Memory B cell (primary cell): Measurements from ENCODE around the gene NUP210L.
A peak's percentile ranks its signal among the peaks of the same experiment; 100 is the strongest.

Experiments
- ATAC-seq: fragments of 150-1000 bp; cut with Tn5 transposase; 2 replicates; pipeline ENCODE4 v1.10.0; 2021; ENCODE audit warnings: low read depth, mild to moderate bottlenecking, moderate library complexity
- DNase-seq, 2 donors: peaks; one replicate each; pipeline ENCODE4 v3.0.0; 2022; ENCODE audit warnings: low spot score in 2 of 2
- H3K27ac Mint-ChIP-seq: one replicate; pipeline ENCODE4 v1.8.0; 2022; ENCODE audit warnings: mild to moderate bottlenecking, moderate library complexity, mixed read lengths
- H3K27me3 Mint-ChIP-seq: one replicate; pipeline ENCODE4 v1.8.0; 2022; ENCODE audit warnings: mixed read lengths
- H3K36me3 Mint-ChIP-seq: one replicate; pipeline ENCODE4 v1.8.0; 2022; ENCODE audit warnings: mild to moderate bottlenecking, mixed read lengths
- H3K4me1 Mint-ChIP-seq: one replicate; pipeline ENCODE4 v1.8.0; 2022; ENCODE audit warnings: mixed read lengths
- H3K4me3 Mint-ChIP-seq: one replicate; pipeline ENCODE4 v1.8.0; 2022; ENCODE audit warnings: mild to moderate bottlenecking, moderate library complexity, mixed read lengths
- H3K9me3 Mint-ChIP-seq: one replicate; pipeline ENCODE4 v1.8.0; 2022; ENCODE audit warnings: mixed read lengths

The NUP210L gene

GRCh38 chr1:153967107-153967999 lies 187.5 kb downstream of the NUP210L start, which contains the start of gene CREB3L4:
CREB3L4 (plus strand) TSS chr1:153967902; CDS start chr1:153968526, 624 bp downstream.
- H3K4me1 Mint-ChIP-seq: peaks cover 38% of the 10 kb centered on the region
- DNase-seq: peak; percentile 70 to 79
- H3K4me3 Mint-ChIP-seq: peak within 1 kb of the TSS; percentile 98
- H3K27me3 Mint-ChIP-seq: no peaks in the 10 kb centered on the region
- no peaks in the 10 kb centered on the region for H3K9me3 Mint-ChIP-seq
- no peaks in the 10 kb centered on the region for H3K36me3 Mint-ChIP-seq
- ATAC-seq: peak; percentile 86
- H3K27ac Mint-ChIP-seq: peak within 1 kb of the TSS; percentile 96

DNA sequence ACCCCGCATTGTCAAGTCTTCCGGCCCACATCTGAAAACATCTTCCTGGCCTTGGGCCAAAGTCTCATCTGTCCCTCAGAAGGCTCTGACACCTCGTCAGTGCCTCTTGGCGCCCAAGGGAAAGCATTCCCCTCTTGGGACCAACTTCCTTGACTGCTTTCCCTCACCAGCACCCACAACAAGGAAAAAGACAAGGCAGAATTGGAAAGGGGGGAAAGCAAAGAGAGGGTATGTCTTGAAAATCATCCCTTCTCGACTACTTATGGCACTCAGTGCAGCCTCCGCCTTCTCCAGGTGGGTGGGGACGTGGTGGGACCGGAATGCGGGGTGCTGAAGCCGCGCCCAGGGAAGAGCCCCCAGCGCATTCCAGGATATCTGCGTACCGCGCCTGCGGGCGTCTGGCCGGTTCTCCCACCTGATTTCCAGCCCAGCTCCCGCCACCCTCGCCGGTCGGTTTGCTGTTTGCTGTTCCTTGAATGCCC lies 191.0 kb downstream of the NUP210L start:
- Mint-ChIP-seq H3K36me3 (peaks cover 2% of the 10 kb centered on the region), H3K4me3 (peak overlapping the region; percentile 85), H3K4me1 (peaks cover 44% of the 10 kb centered on the region), H3K27me3 (no peaks in the 10 kb centered on the region), H3K27ac (peak overlapping the region; percentile 86), H3K9me3 (no peaks in the 10 kb centered on the region)
- ATAC-seq (no peak), DNase-seq (no peak)

DNA sequence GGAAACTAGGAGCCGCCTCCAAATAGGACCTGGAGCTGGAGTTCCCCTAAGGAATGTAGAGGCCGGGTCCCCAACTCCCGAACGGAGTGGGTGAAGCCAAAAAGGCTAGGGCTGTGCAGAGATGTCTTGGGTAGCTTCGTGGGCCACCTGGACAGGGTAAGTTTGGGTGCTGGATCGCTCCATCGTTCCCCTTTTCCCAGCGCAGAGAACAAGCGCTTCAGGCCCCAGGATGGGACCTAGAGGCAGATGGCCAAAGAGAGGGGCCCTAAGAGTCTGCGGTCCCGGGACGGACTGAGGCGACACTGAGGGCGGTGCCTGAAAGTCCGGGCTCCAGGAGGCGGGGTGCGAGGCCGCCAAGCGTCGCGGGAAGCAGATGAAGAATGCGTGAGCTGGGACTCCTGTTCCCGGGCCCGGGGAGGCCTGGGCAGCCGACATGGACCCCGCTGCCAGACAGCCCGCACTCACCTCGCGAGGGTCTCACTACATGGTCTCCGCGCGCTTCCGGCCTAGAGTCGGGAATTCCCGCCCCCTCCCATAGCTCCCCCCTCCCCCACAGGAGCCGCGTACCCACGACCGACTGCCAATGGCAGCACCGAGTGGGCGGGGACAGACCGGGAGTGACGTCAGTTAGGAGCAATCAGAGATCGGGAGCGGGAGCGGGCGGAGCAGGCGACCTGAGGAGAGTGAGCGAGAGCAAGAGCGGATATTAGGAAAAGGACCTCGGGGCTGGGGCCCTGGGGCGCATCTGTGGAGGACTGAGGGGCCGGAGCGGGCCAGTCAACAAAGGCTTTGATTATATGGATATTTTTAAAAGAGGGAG lies 191.6 kb downstream of the NUP210L start, which contains the start of gene SLC39A1:
SLC39A1 (minus strand) TSS at position 508 of the 820 bp plus-strand sequence. CDS start 822 bp downstream, outside the sequence.
- Mint-ChIP-seq H3K36me3 (peaks cover 2% of the 10 kb centered on the region), H3K27me3 (no peaks in the 10 kb centered on the region), H3K4me3 (peak within 1 kb of the TSS; percentile 85), H3K4me1 (peaks cover 42% of the 10 kb centered on the region), H3K9me3 (no peaks in the 10 kb centered on the region), H3K27ac (peak within 1 kb of the TSS; percentile 86)
- ATAC-seq (peak; percentile 40), DNase-seq (peak; percentile 87 to 89)

GRCh38 chr1:153962088-153963029 lies 192.5 kb downstream of the NUP210L start:
- H3K27ac Mint-ChIP-seq: peak overlapping the region; percentile 86
- ATAC-seq (no peak), DNase-seq (no peak)
- peaks cover 38% of the 10 kb centered on the region for H3K4me1 Mint-ChIP-seq
- H3K4me3 Mint-ChIP-seq: peak overlapping the region; percentile 85
- H3K9me3 Mint-ChIP-seq: no peaks in the 10 kb centered on the region
- H3K36me3 Mint-ChIP-seq: peaks cover 2% of the 10 kb centered on the region
- no peaks in the 10 kb centered on the region for H3K27me3 Mint-ChIP-seq

DNA sequence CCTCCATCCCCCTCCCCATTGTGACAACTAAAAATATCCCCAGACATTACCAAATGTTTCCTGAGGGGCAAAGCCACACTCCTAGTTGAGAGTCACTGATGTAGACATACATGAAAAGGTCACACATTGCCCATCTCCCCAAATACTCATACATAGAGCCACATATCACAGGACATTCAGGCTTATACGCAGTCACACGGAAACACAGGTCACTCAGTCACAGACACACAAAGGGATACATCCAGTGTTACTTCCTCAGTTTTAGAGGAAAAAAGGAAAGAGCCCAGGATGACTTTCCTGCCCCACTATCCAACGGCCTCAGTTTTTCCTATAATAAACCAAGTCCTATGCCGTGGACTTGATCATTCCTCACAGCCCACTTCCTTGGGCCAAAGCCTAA lies 193.5 kb downstream of the NUP210L start:
- DNase-seq: no peak
- Mint-ChIP-seq H3K9me3 (no peaks in the 10 kb centered on the region), H3K36me3 (peaks cover 2% of the 10 kb centered on the region), H3K27me3 (no peaks in the 10 kb centered on the region), H3K4me3 (peak overlapping the region; percentile 21), H3K4me1 (peaks cover 44% of the 10 kb centered on the region), H3K27ac (no peak overlapping the region)
- no peak for ATAC-seq

- H3K4me1 Mint-ChIP-seq: peaks cover 43% of the 10 kb centered on the region
- H3K27ac Mint-ChIP-seq: no peak overlapping the region
- ATAC-seq: no peak
- no peaks in the 10 kb centered on the region for H3K9me3 Mint-ChIP-seq
- peaks cover 2% of the 10 kb centered on the region for H3K36me3 Mint-ChIP-seq
- no peak for DNase-seq
- no peak overlapping the region for H3K4me3 Mint-ChIP-seq
- no peaks in the 10 kb centered on the region for H3K27me3 Mint-ChIP-seq
Measured at GRCh38 chr1:153960206-153960605, 194.7 kb downstream of the NUP210L start.

DNA sequence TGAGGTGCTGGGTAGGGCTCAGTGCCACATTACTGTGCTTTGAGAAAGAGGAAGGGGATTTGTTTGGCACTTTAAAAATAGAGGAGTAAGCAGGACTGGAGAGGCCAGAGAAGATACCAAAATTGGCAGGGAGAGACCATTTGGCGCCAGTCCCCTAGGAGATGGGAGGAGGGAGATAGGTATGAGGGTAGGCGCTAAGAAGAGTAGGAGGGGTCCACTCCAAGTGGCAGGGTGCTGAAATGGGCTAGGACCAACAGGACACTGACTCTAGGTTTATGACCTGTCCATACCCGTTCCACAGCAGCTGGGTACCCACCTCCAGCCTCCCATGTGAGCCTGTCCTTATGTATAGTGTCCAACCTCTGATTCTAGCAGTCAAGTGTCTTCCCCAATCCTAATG lies 195.4 kb downstream of the NUP210L start:
- ATAC-seq: no peak
- H3K27me3 Mint-ChIP-seq: no peaks in the 10 kb centered on the region
- peak overlapping the region; percentile 15 for H3K4me3 Mint-ChIP-seq
- H3K4me1 Mint-ChIP-seq: peaks cover 43% of the 10 kb centered on the region
- no peak overlapping the region for H3K27ac Mint-ChIP-seq
- peaks cover 2% of the 10 kb centered on the region for H3K36me3 Mint-ChIP-seq
- H3K9me3 Mint-ChIP-seq: no peaks in the 10 kb centered on the region
- no peak for DNase-seq

DNA sequence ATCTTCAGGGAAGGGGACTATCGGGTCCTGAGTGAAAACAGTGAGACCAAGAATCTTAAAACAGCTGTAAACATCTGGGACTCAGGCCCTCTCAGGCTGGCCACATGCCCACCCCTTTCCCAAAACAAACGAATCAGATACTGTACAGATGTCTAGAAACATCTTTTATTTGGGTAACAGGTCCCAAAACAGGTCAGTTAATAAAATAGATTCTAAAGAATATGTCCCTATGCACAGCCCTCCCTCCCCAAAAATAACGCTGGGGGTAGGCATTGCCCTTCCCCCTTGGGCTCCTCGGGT lies 196.0 kb downstream of the NUP210L start:
- DNase-seq: no peak

GRCh38 chr1:153958111-153958960 lies 196.5 kb downstream of the NUP210L start, which contains the start of gene CRTC2:
CRTC2 (minus strand) TSS chr1:153958612; CDS start chr1:153958497, 115 bp downstream.
- Mint-ChIP-seq H3K36me3 (peaks cover 9% of the 10 kb centered on the region), H3K27me3 (no peaks in the 10 kb centered on the region), H3K27ac (peak within 1 kb of the TSS; percentile 89), H3K9me3 (no peaks in the 10 kb centered on the region), H3K4me1 (peaks cover 41% of the 10 kb centered on the region), H3K4me3 (peak within 1 kb of the TSS; percentile 92)
- DNase-seq (peak; percentile 91 to 96), ATAC-seq (peak; percentile 87)

More for the DNA sequence above, 196.0 kb downstream of the NUP210L start:
- ATAC-seq: no peak
- Mint-ChIP-seq H3K4me3 (peak overlapping the region; percentile 92), H3K27ac (peak overlapping the region; percentile 89), H3K9me3 (no peaks in the 10 kb centered on the region), H3K27me3 (no peaks in the 10 kb centered on the region), H3K36me3 (peaks cover 8% of the 10 kb centered on the region), H3K4me1 (peaks cover 45% of the 10 kb centered on the region)

GRCh38 chr1:153957744-153958110 lies 197.1 kb downstream of the NUP210L start:
- no peaks in the 10 kb centered on the region for H3K27me3 Mint-ChIP-seq
- H3K4me3 Mint-ChIP-seq: peak overlapping the region; percentile 92
- DNase-seq (peak; percentile 33 to 62), ATAC-seq (peak; percentile 28)
- H3K4me1 Mint-ChIP-seq: peaks cover 40% of the 10 kb centered on the region
- no peaks in the 10 kb centered on the region for H3K9me3 Mint-ChIP-seq
- peaks cover 12% of the 10 kb centered on the region for H3K36me3 Mint-ChIP-seq
- H3K27ac Mint-ChIP-seq: peak overlapping the region; percentile 89

DNA sequence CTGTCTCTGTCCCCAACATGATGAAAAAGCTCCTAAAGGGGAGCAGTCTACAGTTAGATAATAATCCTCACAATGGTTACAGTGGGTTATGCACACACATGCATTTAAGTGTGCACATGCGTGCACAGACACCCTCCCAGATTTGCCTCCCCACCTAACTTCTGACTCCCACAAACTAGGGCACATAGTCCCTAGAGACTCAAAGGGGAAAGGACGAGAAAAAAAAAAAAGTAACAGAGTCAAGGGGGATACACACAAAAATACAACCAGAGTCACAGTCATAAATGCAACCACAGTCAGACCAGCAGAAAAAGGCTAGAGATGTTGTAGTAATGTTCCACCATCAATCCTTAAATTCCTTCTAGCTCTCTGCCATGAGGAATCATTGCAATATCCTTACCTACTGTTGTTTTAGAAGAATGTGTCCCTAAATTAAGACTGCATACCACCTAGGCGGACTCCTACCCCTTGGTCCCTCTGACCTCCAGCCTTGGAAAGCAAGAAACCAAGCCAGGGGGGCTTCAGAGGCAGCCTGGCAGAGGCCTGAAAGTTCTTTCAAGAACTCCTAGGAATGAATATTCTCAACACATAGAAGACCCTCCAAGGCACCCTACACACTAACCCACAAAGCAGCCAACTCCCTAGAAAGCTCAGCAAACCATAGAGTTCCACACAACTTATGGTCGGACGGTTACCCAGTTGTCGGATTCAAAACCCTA lies 197.7 kb downstream of the NUP210L start:
- Mint-ChIP-seq H3K36me3 (peaks cover 16% of the 10 kb centered on the region), H3K4me3 (peak overlapping the region; percentile 92), H3K27me3 (no peaks in the 10 kb centered on the region), H3K9me3 (no peaks in the 10 kb centered on the region), H3K27ac (peak overlapping the region; percentile 89), H3K4me1 (peaks cover 38% of the 10 kb centered on the region)
- ATAC-seq: no peak
- DNase-seq: no peak

DNA sequence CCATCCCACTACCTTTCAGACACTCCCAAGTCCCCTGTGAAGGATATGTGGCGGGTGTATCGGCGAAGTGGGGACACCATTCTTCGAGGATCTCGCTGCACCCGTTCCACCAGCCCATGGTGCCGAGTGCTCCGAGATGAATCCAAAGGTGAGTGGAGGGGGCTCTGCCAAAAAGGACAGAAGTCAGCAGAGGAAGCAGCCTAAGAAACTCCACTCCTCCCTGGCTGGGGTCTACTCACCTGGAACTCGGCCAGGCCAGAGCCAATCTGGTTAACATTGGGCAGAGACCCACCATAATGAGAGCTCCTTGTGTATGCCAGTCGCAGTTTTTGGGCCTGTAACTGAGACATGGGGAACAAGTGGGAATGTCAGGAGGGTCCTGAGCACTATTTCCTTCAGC lies 200.0 kb downstream of the NUP210L start:
- peaks cover 46% of the 10 kb centered on the region for H3K4me1 Mint-ChIP-seq
- peak overlapping the region; percentile 80 for H3K27ac Mint-ChIP-seq
- no peak for DNase-seq
- no peaks in the 10 kb centered on the region for H3K9me3 Mint-ChIP-seq
- H3K27me3 Mint-ChIP-seq: no peaks in the 10 kb centered on the region
- no peak overlapping the region for H3K4me3 Mint-ChIP-seq
- H3K36me3 Mint-ChIP-seq: peaks cover 35% of the 10 kb centered on the region
- ATAC-seq: no peak
